HG02981 (cell line): ENCODE data around the gene CAPN12.
A peak's percentile ranks its signal among the peaks of the same experiment; 100 is the strongest.
"Not testable (repeated sequence)": the region's sequence is repeated elsewhere in the genome, so short reads cannot be mapped to it uniquely, and the experiment has no call there.

Experiments
- ATAC-seq: cut with Tn5 transposase; IDR thresholded peaks from one replicate; pipeline ENCODE4 v1.9.1; 2021; ENCODE audit warnings: mild to moderate bottlenecking, moderate library complexity; ENCODE audit not compliant: unreplicated experiment

Gene CAPN12

DNA sequence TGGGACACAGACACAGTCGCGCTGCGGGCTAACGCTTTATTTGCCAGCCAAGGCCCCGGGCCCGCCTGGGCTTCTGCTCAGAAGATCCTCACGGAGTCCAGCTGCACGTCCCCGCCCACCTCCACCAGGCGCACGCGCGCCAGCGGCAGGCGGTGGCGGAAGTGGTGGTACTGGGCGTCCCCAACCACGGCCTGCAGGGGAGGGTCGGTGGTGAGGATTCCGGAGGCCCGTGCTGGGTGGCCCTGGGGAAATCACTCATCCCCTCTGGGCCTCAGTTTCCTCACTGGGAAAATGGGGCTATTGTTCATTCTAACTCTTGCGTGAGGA, 26.6 kb upstream of the CAPN12 start:
- not testable (repeated sequence) for ATAC-seq

DNA sequence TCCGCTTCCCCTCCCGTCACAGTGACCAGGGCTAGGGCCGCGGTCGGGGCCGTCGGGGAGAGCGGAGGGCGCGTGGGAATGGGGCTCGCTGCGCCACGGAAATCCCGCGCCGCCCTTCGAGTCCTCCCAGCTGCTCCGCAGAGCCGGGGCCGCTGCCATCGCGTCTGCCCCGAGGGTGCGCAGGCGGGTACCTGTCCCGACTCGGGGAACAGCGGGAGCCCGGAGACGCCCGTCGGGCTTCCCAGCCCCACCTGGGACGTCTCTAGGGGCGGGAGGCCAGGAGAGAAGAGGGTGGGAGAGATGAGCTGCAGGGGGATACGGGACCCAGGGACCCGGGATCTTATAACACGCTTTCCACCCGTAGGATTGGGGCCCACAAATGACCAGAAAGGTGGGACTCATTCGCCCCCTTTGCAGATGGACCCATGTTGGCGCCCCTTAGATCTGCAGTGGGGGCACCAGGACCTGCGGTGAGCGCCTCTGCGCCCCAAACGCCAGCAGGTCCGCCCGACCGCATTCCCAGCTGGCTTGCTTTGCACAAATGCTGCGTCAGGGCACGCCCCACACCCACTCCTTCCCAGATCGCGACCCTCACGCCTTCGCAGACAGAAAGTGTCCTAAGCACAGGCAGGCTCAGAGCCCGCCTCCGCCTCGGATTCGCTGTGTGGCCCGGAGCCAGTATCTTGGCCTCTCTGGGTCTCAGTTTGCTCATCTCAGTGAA, 26.1 kb upstream of the CAPN12 start:
- not testable (repeated sequence) for ATAC-seq

- peak; percentile 58 for ATAC-seq
Observed at GRCh38 chr19:38769635-38770211, 25.4 kb upstream of the CAPN12 start.

DNA sequence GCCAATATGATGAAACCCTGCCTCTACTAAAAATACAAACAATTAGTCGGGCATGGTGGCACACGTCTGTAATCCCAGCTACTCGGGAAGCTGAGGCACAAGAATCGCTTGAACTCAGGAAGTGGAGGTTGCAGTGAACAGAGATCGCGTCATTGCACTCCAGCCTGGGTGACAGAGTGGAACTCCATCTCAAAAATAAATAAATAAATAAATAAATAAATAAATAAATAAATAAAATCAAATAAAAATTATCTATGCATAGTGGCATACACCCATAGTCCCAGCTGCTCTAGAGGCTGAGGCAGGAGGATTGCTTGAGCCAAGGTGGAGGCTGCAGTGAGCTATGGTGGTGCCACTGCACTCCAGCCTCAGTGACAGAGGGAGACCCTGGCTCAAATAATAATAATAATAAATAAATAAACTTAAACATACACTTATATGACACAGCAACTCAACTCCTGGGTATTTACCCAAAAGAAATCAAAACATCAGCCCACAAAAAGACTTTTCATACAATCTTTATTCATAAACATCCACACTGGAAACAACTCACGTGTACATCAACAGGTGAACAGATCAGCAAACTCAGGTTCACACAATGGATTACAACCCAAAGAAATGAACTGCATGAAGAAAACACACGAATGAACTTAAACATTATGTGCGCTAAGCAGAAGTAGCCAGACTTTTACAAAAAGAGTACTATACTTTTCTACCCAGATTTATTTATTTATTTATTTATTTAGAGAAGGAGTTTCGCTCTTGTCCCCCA, 22.2 kb upstream of the CAPN12 start:
- no peak for ATAC-seq

DNA sequence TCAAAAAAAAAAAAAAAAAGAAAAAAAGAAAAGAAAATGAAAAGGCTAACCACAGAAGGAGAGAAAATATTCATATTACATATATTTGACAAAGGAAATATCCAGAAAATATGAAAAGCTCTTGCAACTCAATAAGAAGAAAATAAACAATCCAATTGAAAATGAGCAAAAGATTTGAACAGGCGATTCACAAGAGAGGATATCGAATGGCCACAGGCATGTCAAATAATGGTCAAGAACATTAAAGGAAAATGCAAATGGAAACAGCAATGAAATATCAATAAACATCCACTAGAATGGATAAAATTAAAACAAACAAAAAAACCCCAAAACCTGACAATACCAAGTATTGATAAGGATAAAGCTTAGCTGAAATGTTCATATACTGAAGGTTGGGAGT, 20.9 kb upstream of the CAPN12 start:
- ATAC-seq = no peak

DNA sequence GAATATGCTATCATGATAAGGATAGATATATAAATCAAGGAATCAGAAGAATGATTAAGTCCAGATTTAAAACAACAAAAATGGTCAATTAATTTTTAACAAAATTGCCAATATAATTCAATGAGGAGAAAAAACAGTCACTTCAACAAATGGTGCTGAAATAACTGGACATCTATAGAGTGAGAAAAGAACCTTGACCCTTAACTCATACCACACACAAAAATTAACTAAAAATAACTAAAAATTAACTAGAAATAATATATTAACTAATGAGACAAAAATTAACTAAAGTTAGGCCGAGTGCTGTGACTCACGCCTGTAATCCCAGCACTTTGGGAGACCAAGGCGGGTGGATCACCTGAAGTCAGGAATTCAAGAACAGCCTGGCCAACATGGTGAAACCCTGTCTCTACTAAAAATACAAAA, 19.5 kb upstream of the CAPN12 start:
- no peak for ATAC-seq

- not testable (repeated sequence) for ATAC-seq
Observed at GRCh38 chr19:38761884-38762389, 17.7 kb upstream of the CAPN12 start.

- ATAC-seq = not testable (repeated sequence)
Observed at GRCh38 chr19:38760805-38761517, 16.7 kb upstream of the CAPN12 start.

- no peak for ATAC-seq
Observed at GRCh38 chr19:38759590-38760003, 15.3 kb upstream of the CAPN12 start.

DNA sequence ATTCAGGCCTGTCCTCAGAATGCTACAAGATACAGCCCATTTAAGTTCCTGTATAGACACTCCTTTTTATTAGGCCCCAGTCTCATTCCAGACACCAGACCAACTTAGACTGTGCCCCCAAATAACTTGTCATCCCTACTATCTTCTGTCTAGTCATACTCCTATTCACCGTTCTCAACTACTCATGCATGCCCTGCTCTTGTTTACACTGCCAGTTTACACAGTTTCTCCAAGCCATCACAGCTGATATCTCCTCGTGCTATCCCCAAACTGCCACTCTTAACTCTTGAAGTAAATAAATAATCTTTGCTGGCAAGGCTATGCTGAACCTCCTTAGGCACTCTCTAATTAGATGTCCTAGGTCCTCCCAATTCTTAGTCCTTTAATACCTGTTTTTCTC, 9.9 kb upstream of the CAPN12 start:
- ATAC-seq = not testable (repeated sequence)

- ATAC-seq = not testable (repeated sequence)
Observed at GRCh38 chr19:38753783-38754182, 9.5 kb upstream of the CAPN12 start.

DNA sequence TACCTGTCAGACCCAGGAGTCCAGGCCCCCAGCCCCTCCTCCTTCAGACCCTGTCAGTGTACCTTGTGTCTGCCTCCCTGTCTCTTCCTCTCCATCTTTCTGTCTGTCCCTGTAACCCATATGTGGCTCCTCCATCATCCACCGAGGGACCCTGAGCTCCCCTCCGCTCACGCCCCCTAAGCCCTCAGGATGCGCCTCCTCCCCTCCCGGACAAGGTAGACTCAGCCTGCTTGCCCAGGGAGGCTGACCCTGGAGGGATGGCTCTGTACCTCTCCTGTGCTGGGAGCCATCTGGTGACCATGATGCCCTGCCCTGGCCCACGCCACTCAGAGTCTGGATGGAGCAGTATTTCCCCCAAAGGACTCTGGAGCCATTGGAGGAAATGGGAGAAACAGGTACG, 1.0 kb upstream of the CAPN12 start:
- no peak for ATAC-seq

- no peak for ATAC-seq
Observed at GRCh38 chr19:38744874-38745273, 600 bp upstream of the CAPN12 start.

DNA sequence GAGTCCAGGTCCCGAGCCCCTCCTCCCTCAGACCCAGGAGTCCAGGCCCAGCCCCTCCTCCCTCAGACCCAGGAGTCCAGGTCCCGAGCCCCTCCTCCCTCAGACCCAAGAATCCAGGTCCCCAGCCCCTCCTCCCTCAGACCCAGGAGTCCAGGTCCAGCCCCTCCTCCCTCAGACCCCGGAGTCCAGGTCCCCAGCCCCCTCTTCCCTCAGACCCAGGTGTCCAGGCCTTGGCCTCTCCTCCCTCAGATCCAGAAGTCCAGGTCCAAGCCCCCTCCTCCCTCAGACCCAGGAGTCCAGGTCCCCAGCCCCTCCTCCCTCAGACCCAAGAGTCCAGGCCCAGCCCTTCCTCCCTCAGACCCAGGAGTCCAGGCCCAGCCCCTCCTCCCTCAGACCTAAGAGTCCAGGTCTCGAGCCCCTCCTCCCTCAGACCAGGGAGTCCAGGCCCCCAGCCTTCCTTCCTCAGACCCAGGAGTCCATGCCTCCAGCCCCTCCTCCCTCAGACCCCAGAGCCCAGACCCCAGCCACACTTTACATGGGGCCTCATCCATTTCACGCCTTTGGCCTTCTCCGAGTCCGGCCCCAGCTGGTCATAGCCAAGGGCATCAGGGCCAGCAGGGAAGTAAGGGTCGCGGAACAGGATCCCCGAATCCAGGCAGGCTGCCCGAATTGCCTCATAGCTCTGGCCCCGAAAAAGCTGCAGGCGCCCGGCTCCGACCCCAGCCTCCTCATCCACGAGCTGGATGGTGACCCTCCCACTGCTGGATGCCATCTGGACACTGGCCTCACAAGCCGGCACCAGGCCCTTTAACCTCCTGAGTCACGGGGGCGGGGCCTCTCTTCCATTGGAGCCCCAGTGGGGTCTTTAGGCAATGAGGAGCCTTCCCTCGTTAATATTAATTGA, 628 bp downstream of the CAPN12 start:
- ATAC-seq = no peak

DNA sequence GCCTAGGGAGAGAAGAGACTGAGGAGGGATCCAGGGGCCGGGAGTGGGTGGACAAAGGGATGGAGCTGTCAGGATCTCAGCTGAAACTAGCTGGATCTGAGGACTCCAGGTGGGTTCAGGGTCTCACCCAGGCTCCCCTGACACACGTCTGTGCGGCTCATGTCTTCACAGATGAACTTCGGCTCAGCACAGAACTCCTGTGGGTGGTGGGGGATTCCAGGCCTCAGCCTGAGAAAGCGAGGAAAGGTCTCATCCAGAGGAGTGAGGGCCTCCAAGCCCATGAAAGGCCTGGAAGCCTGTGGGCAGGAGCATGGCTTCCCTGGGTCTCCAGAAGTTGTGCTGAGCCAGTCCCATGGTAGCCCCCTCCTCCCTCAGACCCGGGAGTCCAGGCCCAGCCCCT, 1.4 kb downstream of the CAPN12 start:
- no peak for ATAC-seq

DNA sequence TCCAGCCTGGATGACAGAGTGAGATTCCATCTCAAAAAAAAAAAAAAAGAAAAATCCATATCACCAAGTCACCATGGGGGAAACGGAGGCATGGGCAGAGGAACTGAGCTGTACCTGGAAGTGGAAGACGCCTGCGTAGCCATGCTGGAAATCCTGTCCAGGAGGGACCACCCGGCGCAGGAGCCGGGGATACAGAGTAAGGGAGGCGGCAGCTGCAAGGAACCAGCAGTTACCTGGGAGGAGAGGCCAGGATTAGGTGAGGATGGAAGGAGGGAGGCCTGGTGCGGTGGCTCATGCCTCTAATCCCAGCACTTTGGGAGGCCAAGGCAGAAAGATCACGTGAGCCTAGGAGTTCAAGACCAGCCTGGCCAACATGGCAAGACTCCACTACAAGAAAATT, 2.0 kb downstream of the CAPN12 start:
- no peak for ATAC-seq

DNA sequence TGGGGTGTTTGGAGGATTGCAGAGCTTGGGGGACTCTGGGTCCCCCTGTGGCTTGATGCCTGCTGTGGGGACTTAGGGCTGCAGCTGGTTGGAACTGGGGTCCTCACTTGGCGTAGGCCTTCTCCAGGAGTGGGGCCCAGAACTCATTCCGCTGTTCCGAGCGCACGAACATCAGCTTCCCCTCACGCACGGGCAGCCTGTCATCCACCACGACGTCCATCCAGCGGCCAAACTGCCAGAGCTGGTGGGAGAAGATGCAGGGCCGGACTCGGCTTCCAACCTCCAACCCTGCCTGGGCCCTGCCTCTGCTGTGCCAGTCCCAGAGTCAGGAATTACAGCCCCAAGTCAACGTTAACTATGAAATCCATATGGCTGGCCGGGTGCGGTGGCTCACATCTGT, 2.6 kb downstream of the CAPN12 start:
- no peak for ATAC-seq

GRCh38 chr19:38740932-38741331, 3.3 kb downstream of the CAPN12 start:
- no peak for ATAC-seq

DNA sequence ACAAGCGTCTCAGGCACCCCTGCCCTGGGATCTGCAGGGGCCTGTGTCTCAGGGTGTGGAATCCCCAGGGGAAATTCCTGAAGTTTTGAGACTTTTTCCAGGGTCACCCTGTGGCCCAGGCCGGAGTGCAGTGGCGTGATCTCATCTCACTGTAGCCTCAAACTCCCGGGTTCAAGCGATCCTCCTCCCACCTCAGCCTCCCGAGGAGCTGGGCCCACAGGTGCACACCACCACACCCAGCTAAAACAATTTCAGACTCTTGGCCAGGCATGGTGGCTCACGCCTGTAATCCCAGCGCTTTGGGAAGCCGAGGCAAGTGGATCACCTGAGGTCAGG, 4.0 kb downstream of the CAPN12 start:
- no peak for ATAC-seq
